Measurements from ENCODE around the gene ELMO3.

The ELMO3 gene

DNA sequence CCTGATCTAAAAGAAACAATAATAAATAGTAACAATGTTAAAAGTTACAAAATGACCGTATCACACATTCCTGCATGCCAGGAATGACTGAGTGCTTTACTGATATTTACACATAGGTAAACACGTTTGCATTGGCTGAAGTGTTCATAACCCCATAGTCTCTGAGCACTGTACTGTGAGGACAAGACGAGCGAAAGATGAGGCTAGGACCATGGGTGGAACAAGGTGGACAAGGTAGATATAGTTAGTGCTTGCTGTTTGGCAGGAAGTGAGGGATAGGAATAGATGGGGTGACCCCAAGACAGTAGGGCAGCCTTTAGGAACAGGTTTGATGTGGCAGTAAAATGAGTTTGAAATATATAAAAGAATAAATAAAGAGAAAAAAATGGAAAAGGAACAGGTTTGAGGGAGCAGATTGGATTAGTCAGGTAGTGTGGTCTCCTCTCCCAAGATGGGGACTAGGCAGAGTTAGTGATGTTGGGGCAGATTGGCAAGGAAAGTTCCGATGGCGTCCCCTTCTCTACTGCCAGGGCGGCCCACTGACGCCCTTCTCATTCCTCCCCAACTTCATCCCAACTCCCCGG is 7.4 kb upstream of the ELMO3 start:
- Histone ChIP-seq H2BK12ac (ENCODE audit: low read length) (no peak overlapping the region), H2AK5ac (ENCODE audit: low read depth, low read length) (no peak overlapping the region), H3K9me3 (replicated peaks in 1 of 2; ENCODE audit: control insufficient read depth in 2 of 2, insufficient read depth in 1 of 2, low read depth in 1 of 2, low read length in 2 of 2) (no peaks in the 10 kb centered on the region), H3K14ac (ENCODE audit: low read length) (no peak overlapping the region), H4K8ac (ENCODE audit: low read depth, low read length) (no peak overlapping the region), H3K4ac (ENCODE audit: low read length) (no peak overlapping the region), H3K27me3 (ENCODE audit: control insufficient read depth in 3 of 3, insufficient read depth in 3 of 3, low read depth in 1 of 3, low read length in 3 of 3) (peaks cover 0 to 5% (median 0%) of the 10 kb centered on the region in 3 experiments), H3K4me2 (ENCODE audit: insufficient read depth, low read length, poor library complexity, severe bottlenecking) (peak overlapping the region; percentile 34), H2BK5ac (ENCODE audit: low read length) (no peak overlapping the region), H3K79me1 (ENCODE audit: low read depth, low read length) (peaks cover 9% of the 10 kb centered on the region), H3K9ac (ENCODE audit: low read depth, low read length, poor library complexity) (no peak overlapping the region), H3K23ac (ENCODE audit: low read depth, low read length, poor library complexity) (peak overlapping the region; percentile 94), H4K91ac (ENCODE audit: low read depth, low read length, poor library complexity) (no peak overlapping the region), H3K18ac (ENCODE audit: low read length) (no peak overlapping the region), H3K36me3 (replicated peaks in 1 of 2; ENCODE audit: control insufficient read depth in 2 of 2, insufficient read depth in 2 of 2, low read length in 2 of 2) (peaks cover 30 to 34% of the 10 kb centered on the region in 2 donors), H2BK120ac (ENCODE audit: low read depth, low read length) (no peak overlapping the region), H2BK15ac (ENCODE audit: low read length) (no peak overlapping the region), H3K27ac (replicated peaks; ENCODE audit: low read length) (no peak overlapping the region), H2AFZ (ENCODE audit: low read length) (peak overlapping the region; percentile 78), H3K4me3 (ENCODE audit: low read length in 2 of 2) (peak overlapping the region in 1 of 2 donors; percentile 99), H3K4me1 (ENCODE audit: control insufficient read depth in 2 of 2, insufficient read depth in 1 of 2, low read depth in 1 of 2, low read length in 2 of 2) (peaks cover 16 to 20% of the 10 kb centered on the region in 2 donors)
- no peak for DNase-seq (ENCODE audit: low spot score)
- no CpG with 5 or more reads among the region's 9 CpGs for WGBS, 2 donors (ENCODE audit: extremely low coverage in 2 of 2, insufficient read length in 2 of 2, insufficient replicate concordance in 1 of 2)

DNA sequence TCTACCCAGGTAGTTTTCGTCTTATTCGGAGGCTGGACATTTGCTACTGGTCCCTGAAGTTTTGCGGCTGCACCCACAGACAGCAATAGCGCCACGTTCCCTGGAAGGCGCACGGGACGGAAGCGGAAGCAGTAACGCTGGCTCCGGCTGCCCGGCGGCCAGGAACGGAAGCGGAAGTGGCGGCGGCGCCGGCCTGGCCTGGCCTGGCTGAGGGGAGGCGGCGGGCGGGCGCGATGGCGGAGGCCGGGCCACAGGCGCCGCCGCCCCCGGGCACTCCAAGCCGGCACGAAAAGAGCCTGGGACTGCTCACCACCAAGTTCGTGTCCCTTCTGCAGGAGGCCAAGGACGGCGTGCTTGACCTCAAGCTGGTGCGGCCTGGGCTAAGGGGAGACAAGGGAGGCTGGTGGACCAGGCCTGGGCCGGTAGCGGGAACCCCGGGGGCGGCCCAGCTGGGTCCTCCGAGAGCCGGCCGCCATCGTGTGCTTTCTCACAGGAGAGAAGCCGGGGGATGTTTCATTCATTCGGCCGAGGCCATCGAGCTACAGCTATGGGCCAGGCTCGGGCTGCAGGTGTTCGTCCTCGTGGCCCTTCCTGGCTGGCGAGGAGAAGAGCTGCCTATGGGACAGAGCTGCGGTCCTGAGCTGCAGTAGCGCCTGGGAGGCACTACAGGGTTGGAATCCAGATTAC is 6.8 kb upstream of the ELMO3 start, which contains the start of gene E2F4:
Gene E2F4, plus strand, starts transcription at position 161 of the 687 bp plus-strand sequence. Its CDS starts 73 bp downstream, at position 234.
- H3K79me1 ChIP-seq (ENCODE audit: low read depth, low read length): peaks cover 9% of the 10 kb centered on the region
- H3K14ac ChIP-seq (ENCODE audit: low read length): peak within 1 kb of the TSS; percentile 90
- H3K23ac ChIP-seq (ENCODE audit: low read depth, low read length, poor library complexity): peak within 1 kb of the TSS; percentile 94
- H3K4me2 ChIP-seq (ENCODE audit: insufficient read depth, low read length, poor library complexity, severe bottlenecking): peak within 1 kb of the TSS; percentile 88
- H2BK15ac ChIP-seq (ENCODE audit: low read length): peak within 1 kb of the TSS; percentile 19
- no peak within 1 kb of the TSS for H3K4ac ChIP-seq (ENCODE audit: low read length)
- H2BK120ac ChIP-seq (ENCODE audit: low read depth, low read length): no peak within 1 kb of the TSS
- peaks cover 11 to 20% of the 10 kb centered on the region in 2 donors for H3K4me1 ChIP-seq (ENCODE audit: control insufficient read depth in 2 of 2, insufficient read depth in 1 of 2, low read depth in 1 of 2, low read length in 2 of 2)
- H3K27me3 ChIP-seq (ENCODE audit: control insufficient read depth in 3 of 3, insufficient read depth in 3 of 3, low read depth in 1 of 3, low read length in 3 of 3): peaks cover 0 to under 1% (median 0%) of the 10 kb centered on the region in 3 experiments
- no peaks in the 10 kb centered on the region for H3K9me3 ChIP-seq (replicated peaks in 1 of 2; ENCODE audit: control insufficient read depth in 2 of 2, insufficient read depth in 1 of 2, low read depth in 1 of 2, low read length in 2 of 2)
- H2AK5ac ChIP-seq (ENCODE audit: low read depth, low read length): peak within 1 kb of the TSS; percentile 99
- H3K27ac ChIP-seq (replicated peaks; ENCODE audit: low read length): no peak within 1 kb of the TSS
- H3K9ac ChIP-seq (ENCODE audit: low read depth, low read length, poor library complexity): peak within 1 kb of the TSS; percentile 100
- H3K18ac ChIP-seq (ENCODE audit: low read length): peak within 1 kb of the TSS; percentile 94
- H3K36me3 ChIP-seq (replicated peaks in 1 of 2; ENCODE audit: control insufficient read depth in 2 of 2, insufficient read depth in 2 of 2, low read length in 2 of 2): peaks cover 35 to 41% of the 10 kb centered on the region in 2 donors
- no CpG with 5 or more reads among the region's 54 CpGs for WGBS, 2 donors (ENCODE audit: extremely low coverage in 2 of 2, insufficient read length in 2 of 2, insufficient replicate concordance in 1 of 2)
- H2BK5ac ChIP-seq (ENCODE audit: low read length): peak within 1 kb of the TSS; percentile 79
- peak within 1 kb of the TSS; percentile 78 for H2AFZ ChIP-seq (ENCODE audit: low read length)
- no peak within 1 kb of the TSS for H2BK12ac ChIP-seq (ENCODE audit: low read length)
- H3K4me3 ChIP-seq (ENCODE audit: low read length in 2 of 2): peak within 1 kb of the TSS; percentile 95 to 99
- peak; percentile 81 for DNase-seq (ENCODE audit: low spot score)
- H4K91ac ChIP-seq (ENCODE audit: low read depth, low read length, poor library complexity): no peak within 1 kb of the TSS
- no peak within 1 kb of the TSS for H4K8ac ChIP-seq (ENCODE audit: low read depth, low read length)

DNA sequence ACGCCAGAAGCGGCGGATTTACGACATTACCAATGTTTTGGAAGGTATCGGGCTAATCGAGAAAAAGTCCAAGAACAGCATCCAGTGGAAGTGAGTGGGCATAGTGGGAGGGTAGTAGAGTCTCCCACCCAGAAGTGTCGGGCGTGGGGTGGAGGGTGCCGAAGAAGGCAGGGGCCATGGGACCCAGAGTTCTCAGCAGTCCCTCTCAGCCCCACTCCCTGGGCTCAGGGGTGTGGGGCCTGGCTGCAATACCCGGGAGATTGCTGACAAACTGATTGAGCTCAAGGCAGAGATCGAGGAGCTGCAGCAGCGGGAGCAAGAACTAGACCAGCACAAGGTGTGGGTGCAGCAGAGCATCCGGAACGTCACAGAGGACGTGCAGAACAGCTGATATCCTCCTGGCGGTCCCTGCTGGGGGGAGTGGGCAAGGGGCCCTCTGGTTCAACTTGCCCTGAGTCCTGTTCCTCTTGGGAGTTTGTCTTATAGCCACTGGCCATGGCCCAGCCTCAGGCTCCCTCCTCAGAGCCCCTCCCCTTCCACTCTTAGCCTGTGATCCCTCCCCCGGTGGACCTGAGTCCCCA is 6.1 kb upstream of the ELMO3 start:
- DNase-seq (ENCODE audit: low spot score): no peak
- no peak overlapping the region for H3K27ac ChIP-seq (replicated peaks; ENCODE audit: low read length)

DNA sequence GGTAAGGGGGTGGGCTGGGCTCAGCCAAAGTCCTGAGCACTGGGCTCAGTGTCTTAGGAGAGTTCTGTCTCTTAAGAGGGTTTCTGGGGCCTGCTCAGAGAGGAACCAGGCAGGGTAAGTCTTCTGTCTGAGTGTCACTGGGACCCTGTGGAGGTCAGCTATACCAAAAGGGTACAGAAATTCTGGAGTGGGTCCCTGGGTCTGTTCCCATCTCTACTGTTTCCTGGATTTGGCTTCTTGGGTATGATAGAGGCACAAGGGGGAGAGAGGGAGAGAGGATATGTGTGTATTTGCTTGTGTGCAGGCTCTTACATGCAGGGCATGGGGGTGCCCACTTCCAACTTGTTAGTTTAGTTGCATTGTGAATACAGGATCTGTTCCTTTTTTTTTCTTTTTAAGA is 5.4 kb upstream of the ELMO3 start:
- H2BK120ac ChIP-seq (ENCODE audit: low read depth, low read length): no peak overlapping the region
- no peak overlapping the region for H3K4me2 ChIP-seq (ENCODE audit: insufficient read depth, low read length, poor library complexity, severe bottlenecking)
- no peak for DNase-seq (ENCODE audit: low spot score)
- peak overlapping the region in 1 of 2 donors; percentile 99 for H3K4me3 ChIP-seq (ENCODE audit: low read length in 2 of 2)
- no peak overlapping the region for H4K91ac ChIP-seq (ENCODE audit: low read depth, low read length, poor library complexity)
- H3K23ac ChIP-seq (ENCODE audit: low read depth, low read length, poor library complexity): no peak overlapping the region
- no peak overlapping the region for H3K27ac ChIP-seq (replicated peaks; ENCODE audit: low read length)
- no peak overlapping the region for H3K14ac ChIP-seq (ENCODE audit: low read length)
- no peak overlapping the region for H2BK15ac ChIP-seq (ENCODE audit: low read length)
- no peaks in the 10 kb centered on the region for H3K27me3 ChIP-seq (ENCODE audit: control insufficient read depth in 3 of 3, insufficient read depth in 3 of 3, low read depth in 1 of 3, low read length in 3 of 3)
- no peak overlapping the region for H3K18ac ChIP-seq (ENCODE audit: low read length)
- peaks cover 47 to 55% of the 10 kb centered on the region in 2 donors for H3K36me3 ChIP-seq (replicated peaks in 1 of 2; ENCODE audit: control insufficient read depth in 2 of 2, insufficient read depth in 2 of 2, low read length in 2 of 2)
- H2BK5ac ChIP-seq (ENCODE audit: low read length): no peak overlapping the region
- peaks cover 11 to 20% of the 10 kb centered on the region in 2 donors for H3K4me1 ChIP-seq (ENCODE audit: control insufficient read depth in 2 of 2, insufficient read depth in 1 of 2, low read depth in 1 of 2, low read length in 2 of 2)
- no peak overlapping the region for H3K9ac ChIP-seq (ENCODE audit: low read depth, low read length, poor library complexity)
- H2AFZ ChIP-seq (ENCODE audit: low read length): no peak overlapping the region
- H4K8ac ChIP-seq (ENCODE audit: low read depth, low read length): no peak overlapping the region
- no peak overlapping the region for H2AK5ac ChIP-seq (ENCODE audit: low read depth, low read length)
- no peaks in the 10 kb centered on the region for H3K9me3 ChIP-seq (replicated peaks in 1 of 2; ENCODE audit: control insufficient read depth in 2 of 2, insufficient read depth in 1 of 2, low read depth in 1 of 2, low read length in 2 of 2)
- no peak overlapping the region for H2BK12ac ChIP-seq (ENCODE audit: low read length)
- H3K4ac ChIP-seq (ENCODE audit: low read length): no peak overlapping the region
- peaks cover 8% of the 10 kb centered on the region for H3K79me1 ChIP-seq (ENCODE audit: low read depth, low read length)

More for the DNA sequence above, 6.1 kb upstream of the ELMO3 start:
- Histone ChIP-seq H3K18ac (ENCODE audit: low read length) (no peak overlapping the region), H2BK120ac (ENCODE audit: low read depth, low read length) (no peak overlapping the region), H3K14ac (ENCODE audit: low read length) (peak overlapping the region; percentile 90), H4K91ac (ENCODE audit: low read depth, low read length, poor library complexity) (no peak overlapping the region), H3K4me1 (ENCODE audit: control insufficient read depth in 2 of 2, insufficient read depth in 1 of 2, low read depth in 1 of 2, low read length in 2 of 2) (peaks cover 11 to 20% of the 10 kb centered on the region in 2 donors), H2AFZ (ENCODE audit: low read length) (no peak overlapping the region), H3K4ac (ENCODE audit: low read length) (no peak overlapping the region), H3K9ac (ENCODE audit: low read depth, low read length, poor library complexity) (peak overlapping the region; percentile 100), H3K79me1 (ENCODE audit: low read depth, low read length) (peaks cover 8% of the 10 kb centered on the region), H3K23ac (ENCODE audit: low read depth, low read length, poor library complexity) (peak overlapping the region; percentile 94), H2AK5ac (ENCODE audit: low read depth, low read length) (peak overlapping the region; percentile 99), H2BK15ac (ENCODE audit: low read length) (no peak overlapping the region), H3K9me3 (replicated peaks in 1 of 2; ENCODE audit: control insufficient read depth in 2 of 2, insufficient read depth in 1 of 2, low read depth in 1 of 2, low read length in 2 of 2) (no peaks in the 10 kb centered on the region), H4K8ac (ENCODE audit: low read depth, low read length) (no peak overlapping the region), H2BK12ac (ENCODE audit: low read length) (no peak overlapping the region), H2BK5ac (ENCODE audit: low read length) (peak overlapping the region; percentile 79), H3K4me2 (ENCODE audit: insufficient read depth, low read length, poor library complexity, severe bottlenecking) (peak overlapping the region; percentile 88), H3K36me3 (replicated peaks in 1 of 2; ENCODE audit: control insufficient read depth in 2 of 2, insufficient read depth in 2 of 2, low read length in 2 of 2) (peaks cover 42 to 48% of the 10 kb centered on the region in 2 donors), H3K27me3 (ENCODE audit: control insufficient read depth in 3 of 3, insufficient read depth in 3 of 3, low read depth in 1 of 3, low read length in 3 of 3) (no peaks in the 10 kb centered on the region), H3K4me3 (ENCODE audit: low read length in 2 of 2) (peak overlapping the region; percentile 95 to 99)
- WGBS, 2 donors (ENCODE audit: extremely low coverage in 2 of 2, insufficient read length in 2 of 2, insufficient replicate concordance in 1 of 2): no CpG with 5 or more reads among the region's 17 CpGs
